Measurements from ENCODE around the gene PRRC2B.
"Not testable (repeated sequence)": the region's sequence is repeated elsewhere in the genome, so short reads cannot be mapped to it uniquely, and the experiment has no call there.

The PRRC2B gene

GRCh38 chr9:131366761-131367401, 27.0 kb upstream of the PRRC2B start:
- peaks cover 0 to under 1% of the 10 kb centered on the region in 2 experiments for H3K4me1 ChIP-seq (ENCODE audit: control insufficient read depth in 1 of 2, insufficient read depth in 1 of 2, low read depth in 1 of 2, low read length in 1 of 2)
- H3K9me3 ChIP-seq: no peaks in the 10 kb centered on the region
- no peak for TF ChIP-seq CTCF (IDR thresholded peaks at IDR 0.05)
- no peaks in the 10 kb centered on the region for H3K36me3 ChIP-seq
- H3K4me3 ChIP-seq (ENCODE audit: low read depth in 1 of 2, low read length in 1 of 2): no peak overlapping the region
- H3K27ac ChIP-seq: no peak overlapping the region
- no peaks in the 10 kb centered on the region for H3K27me3 ChIP-seq

- Histone ChIP-seq H3K9me3 (no peaks in the 10 kb centered on the region), H3K36me3 (no peaks in the 10 kb centered on the region), H3K4me3 (ENCODE audit: low read depth in 1 of 2, low read length in 1 of 2) (no peak overlapping the region), H3K27me3 (no peaks in the 10 kb centered on the region), H3K27ac (no peak overlapping the region), H3K4me1 (ENCODE audit: control insufficient read depth in 1 of 2, insufficient read depth in 1 of 2, low read depth in 1 of 2, low read length in 1 of 2) (peaks cover 3 to 6% of the 10 kb centered on the region in 2 experiments)
- no peak for TF ChIP-seq CTCF (IDR thresholded peaks at IDR 0.05)
These were observed 26.4 kb upstream of the PRRC2B start for GRCh38 chr9:131367450-131367849.

DNA sequence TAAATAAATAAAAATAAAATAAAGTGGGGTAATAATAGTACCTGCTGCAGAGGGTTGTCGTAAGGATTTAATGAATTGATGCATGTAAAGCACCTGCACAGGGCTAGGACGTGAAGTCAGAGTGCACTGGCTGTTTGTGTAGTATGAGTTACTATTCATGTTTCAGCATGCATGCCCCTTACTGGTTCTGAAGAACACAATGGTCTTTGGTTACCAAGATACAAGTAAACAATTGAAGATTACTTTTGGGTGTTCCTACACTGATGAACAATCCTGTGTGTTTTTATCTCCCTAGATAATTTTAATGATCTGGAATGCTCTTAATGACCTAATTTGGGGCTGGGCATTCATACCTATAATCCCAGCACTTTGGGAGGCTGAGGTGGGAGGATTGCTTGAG, 23.2 kb upstream of the PRRC2B start:
- Histone ChIP-seq H3K4me1 (ENCODE audit: control insufficient read depth in 1 of 2, insufficient read depth in 1 of 2, low read depth in 1 of 2, low read length in 1 of 2) (peaks cover 7 to 16% of the 10 kb centered on the region in 2 experiments), H3K4me3 (ENCODE audit: low read depth in 1 of 2, low read length in 1 of 2) (no peak overlapping the region), H3K36me3 (no peaks in the 10 kb centered on the region), H3K9me3 (no peaks in the 10 kb centered on the region), H3K27ac (no peak overlapping the region), H3K27me3 (no peaks in the 10 kb centered on the region)
- no peak for TF ChIP-seq CTCF (IDR thresholded peaks at IDR 0.05)

- peak overlapping the region; percentile 86 for H3K27ac ChIP-seq
- H3K4me3 ChIP-seq (ENCODE audit: low read depth in 1 of 2, low read length in 1 of 2): peak overlapping the region; percentile 73 to 96
- H3K27me3 ChIP-seq, H3K36me3 ChIP-seq, H3K9me3 ChIP-seq: not testable (repeated sequence)
- H3K4me1 ChIP-seq (ENCODE audit: control insufficient read depth in 1 of 2, insufficient read depth in 1 of 2, low read depth in 1 of 2, low read length in 1 of 2): peaks cover 7 to 16% of the 10 kb centered on the region in 2 experiments
These were observed 21.3 kb upstream of the PRRC2B start for GRCh38 chr9:131372599-131372973.

- not testable (repeated sequence) for H3K27me3 ChIP-seq; H3K9me3 ChIP-seq; H3K36me3 ChIP-seq; H3K4me3 ChIP-seq (ENCODE audit: low read depth in 1 of 2, low read length in 1 of 2); H3K27ac ChIP-seq
- peaks cover 7 to 16% of the 10 kb centered on the region in 2 experiments for H3K4me1 ChIP-seq (ENCODE audit: control insufficient read depth in 1 of 2, insufficient read depth in 1 of 2, low read depth in 1 of 2, low read length in 1 of 2)
These were observed 19.2 kb upstream of the PRRC2B start for GRCh38 chr9:131374638-131375037.

GRCh38 chr9:131379056-131379455, 14.8 kb upstream of the PRRC2B start:
- TF ChIP-seq CTCF (IDR thresholded peaks at IDR 0.05): no peak
- Histone ChIP-seq H3K36me3 (no peaks in the 10 kb centered on the region), H3K4me1 (ENCODE audit: control insufficient read depth in 1 of 2, insufficient read depth in 1 of 2, low read depth in 1 of 2, low read length in 1 of 2) (peaks cover 0 to 1% of the 10 kb centered on the region in 2 experiments), H3K27ac (no peak overlapping the region), H3K4me3 (ENCODE audit: low read depth in 1 of 2, low read length in 1 of 2) (no peak overlapping the region), H3K9me3 (no peaks in the 10 kb centered on the region), H3K27me3 (no peaks in the 10 kb centered on the region)

Data from neutrophil (primary cell).